ENCODE data around the gene PTPRE.

DNA sequence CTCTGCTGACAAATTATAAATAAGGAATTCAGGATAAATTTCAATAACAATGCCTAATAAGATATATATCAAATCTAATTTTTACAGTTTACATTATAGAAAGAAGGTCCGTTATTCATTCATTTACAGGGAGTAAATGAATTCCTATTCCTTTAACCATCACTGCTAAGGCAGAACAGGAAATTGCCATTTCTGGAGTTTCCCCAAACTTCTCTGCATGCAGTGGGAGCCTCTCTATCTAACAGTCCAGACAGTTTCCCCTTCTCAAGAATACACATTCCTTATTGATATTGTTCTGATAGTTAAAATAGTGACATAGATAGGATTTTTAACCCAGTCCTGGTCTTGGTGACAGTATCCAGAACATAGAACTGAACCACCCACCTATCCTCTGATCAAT is 195.0 kb downstream of the PTPRE start:
- TF ChIP-seq, protein P1, sequence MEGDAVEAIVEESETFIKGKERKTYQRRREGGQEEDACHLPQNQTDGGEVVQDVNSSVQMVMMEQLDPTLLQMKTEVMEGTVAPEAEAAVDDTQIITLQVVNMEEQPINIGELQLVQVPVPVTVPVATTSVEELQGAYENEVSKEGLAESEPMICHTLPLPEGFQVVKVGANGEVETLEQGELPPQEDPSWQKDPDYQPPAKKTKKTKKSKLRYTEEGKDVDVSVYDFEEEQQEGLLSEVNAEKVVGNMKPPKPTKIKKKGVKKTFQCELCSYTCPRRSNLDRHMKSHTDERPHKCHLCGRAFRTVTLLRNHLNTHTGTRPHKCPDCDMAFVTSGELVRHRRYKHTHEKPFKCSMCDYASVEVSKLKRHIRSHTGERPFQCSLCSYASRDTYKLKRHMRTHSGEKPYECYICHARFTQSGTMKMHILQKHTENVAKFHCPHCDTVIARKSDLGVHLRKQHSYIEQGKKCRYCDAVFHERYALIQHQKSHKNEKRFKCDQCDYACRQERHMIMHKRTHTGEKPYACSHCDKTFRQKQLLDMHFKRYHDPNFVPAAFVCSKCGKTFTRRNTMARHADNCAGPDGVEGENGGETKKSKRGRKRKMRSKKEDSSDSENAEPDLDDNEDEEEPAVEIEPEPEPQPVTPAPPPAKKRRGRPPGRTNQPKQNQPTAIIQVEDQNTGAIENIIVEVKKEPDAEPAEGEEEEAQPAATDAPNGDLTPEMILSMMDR (IDR thresholded peaks at IDR 0.05): no peak
- no peak for TF ChIP-seq POLR2A (IDR thresholded peaks at IDR 0.05)
